ENCODE results near the gene KRT79. TPM values are rescaled to one million over a fixed set of nuclear protein-coding genes. Genes with fewer than 3 reads are reported as not detected.

KRT79 gene
- total and polyA plus RNA-seq, 2 of the 8 experiments (the other 6 are each of a cell fraction or from before 2014, with no cell fraction given), result not detected

DNA sequence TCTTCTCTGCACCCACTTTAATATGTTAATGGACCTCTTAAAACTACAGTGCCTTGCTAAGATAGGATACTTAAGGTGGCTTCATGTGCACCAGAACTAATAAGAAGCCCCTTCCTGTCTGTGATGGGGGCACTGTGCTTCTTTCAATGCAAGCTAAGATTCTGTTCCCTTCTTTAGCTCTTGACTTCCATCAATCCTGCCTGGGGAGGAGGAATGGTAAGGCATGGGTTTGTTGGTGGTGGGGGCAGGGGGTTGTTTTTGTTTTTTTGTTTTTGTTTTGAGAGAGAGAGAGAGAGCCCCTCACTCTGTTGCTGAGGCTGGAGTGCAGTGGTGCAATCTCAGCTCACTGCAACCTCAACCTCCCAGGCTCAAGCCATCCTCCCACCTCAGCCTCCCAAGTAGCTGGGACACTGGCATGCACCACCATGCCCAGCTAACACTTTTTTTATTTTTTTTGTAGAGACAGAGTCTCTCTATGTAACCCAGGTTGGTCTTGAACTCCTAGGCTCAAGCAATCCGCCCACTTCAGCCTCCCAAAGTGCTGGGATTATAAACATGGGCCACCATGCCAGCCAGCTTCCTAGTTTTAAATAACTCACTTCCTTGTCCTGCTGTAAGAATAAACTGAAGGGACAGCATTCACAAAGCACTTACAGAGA, 33.7 kb downstream of the KRT79 start:
- no peaks in the 10 kb centered on the region for H3K79me1 ChIP-seq (ENCODE audit: low read depth, low read length)
- no peak for TF ChIP-seq EZH2 (IDR thresholded peaks at IDR 0.05; ENCODE audit: low read depth, low read length, severe bottlenecking)
- no peak for TF ChIP-seq KDM5A (IDR thresholded peaks at IDR 0.05; ENCODE audit: low read length)
- no peak for TF ChIP-seq SP2 (IDR thresholded peaks at IDR 0.05; ENCODE audit: low read length)
- TF ChIP-seq CBX8 (IDR thresholded peaks at IDR 0.05; ENCODE audit: borderline replicate concordance, low read depth, low read length), result no peak
- no peak overlapping the region for H3K23ac ChIP-seq (ENCODE audit: insufficient read length)
- no peak overlapping the region for H4K91ac ChIP-seq (replicated peaks; ENCODE audit: insufficient read length, low read length)
- FAIRE-seq (no peak), DNase-seq (ENCODE audit: low read depth in 1 of 2, low spot score in 2 of 2) (no peak)
- H2BK12ac ChIP-seq (ENCODE audit: low read depth, low read length), result no peak overlapping the region
- H4K8ac ChIP-seq (ENCODE audit: extremely low read depth, insufficient read depth, low read length), result no peak overlapping the region
- H4K5ac ChIP-seq (ENCODE audit: insufficient read length, low read depth, low read length), result no peak overlapping the region
- no peak overlapping the region for H3K27ac ChIP-seq (ENCODE audit: low read depth, low read length)
- H3K4me1 ChIP-seq (replicated peaks in 1 of 4; ENCODE audit: control insufficient read depth in 3 of 4, insufficient read depth in 4 of 4, low read length in 3 of 4), result peaks cover 0 to 14% (median 5%) of the 10 kb centered on the region in 4 experiments; a peak in 6 of 7 replicates
- H3K79me2 ChIP-seq (ENCODE audit: control insufficient read depth in 1 of 2, insufficient read depth in 2 of 2, low read length in 2 of 2), result no peaks in the 10 kb centered on the region
- no peaks in the 10 kb centered on the region for H3K27me3 ChIP-seq (replicated peaks in 1 of 4; ENCODE audit: control insufficient read depth in 3 of 4, extremely low read depth in 1 of 4, insufficient read depth in 3 of 4, low read length in 3 of 4)
- H3K4me2 ChIP-seq (ENCODE audit: insufficient read depth in 1 of 2, low read depth in 2 of 2, low read length in 2 of 2), result peak overlapping the region in 1 of 2 experiments; percentile 34; a peak in 1 of 4 replicates
- no peak overlapping the region for H3K9ac ChIP-seq (replicated peaks in 1 of 4; ENCODE audit: extremely low read depth in 1 of 4, low read depth in 3 of 4, low read length in 3 of 4)
- WGBS, 2 experiments (ENCODE audit: extremely low coverage in 1 of 2, insufficient coverage in 1 of 2, insufficient read length in 1 of 2, insufficient replicate concordance in 2 of 2, low coverage in 1 of 2, low lambda C conversion rate in 2 of 2, missing lambda C conversion rate in 1 of 2), result 69% methylated on average over 1 of the region's 1 CpG; no CpG with 5 or more reads in 1 of the 2 experiments
- no peak overlapping the region for H2BK15ac ChIP-seq (ENCODE audit: low read length)
- no peak overlapping the region for H3K18ac ChIP-seq (ENCODE audit: extremely low read depth, low read length)
- H3K4me3 ChIP-seq (ENCODE audit: extremely low read depth in 1 of 4, insufficient read depth in 2 of 4, low read depth in 3 of 4, low read length in 4 of 4), result no peak overlapping the region
- ChIA-PET POLR2A (ENCODE audit: partially characterized antibody) (no interaction called here), CTCF (ENCODE audit: partially characterized antibody) (interaction anchor here (0.5 to 3.3 kb wide), 8 partner anchors 9 to 545 kb away, joined by 3 to 20 read pairs (median 3); partner anchors contain the start of gene KRT4)
- H3K36me3 ChIP-seq (ENCODE audit: control insufficient read depth in 2 of 4, insufficient read depth in 4 of 4, low read length in 3 of 4), result no peaks in the 10 kb centered on the region
- H2BK5ac ChIP-seq (ENCODE audit: low read depth, low read length), result no peak overlapping the region; the same call in 1 of the 2 replicates
- no peaks in the 10 kb centered on the region for H4K20me1 ChIP-seq (replicated peaks in 1 of 2; ENCODE audit: control insufficient read depth in 1 of 2, insufficient read depth in 2 of 2, low read length in 2 of 2)
- H2AFZ ChIP-seq (ENCODE audit: low read length), result no peak overlapping the region
- H3K14ac ChIP-seq (ENCODE audit: insufficient read length), result no peak overlapping the region
- H3K56ac ChIP-seq (replicated peaks; ENCODE audit: insufficient read length, low read depth, low read length), result no peak overlapping the region
- no peak overlapping the region for H2BK120ac ChIP-seq (replicated peaks; ENCODE audit: low read depth, low read length)
- peaks cover 2% of the 10 kb centered on the region; the same call in 1 of the 2 replicates for H3K23me2 ChIP-seq (ENCODE audit: low read depth, low read length)
- H2BK20ac ChIP-seq (ENCODE audit: low read length), result 0 out of 2 replicates have a peak overlapping the region, but pooled peaks have one; percentile 18
- H3K4ac ChIP-seq (replicated peaks; ENCODE audit: insufficient read length, low read depth, low read length), result no peak overlapping the region
- no peaks in the 10 kb centered on the region; a peak in 1 of 4 replicates for H3K9me3 ChIP-seq (ENCODE audit: insufficient read depth in 2 of 2, low read depth in 1 of 2, low read length in 1 of 2)
- H2AK5ac ChIP-seq (ENCODE audit: low read depth, low read length), result no peak overlapping the region

Data from H1 (cell line).